HG03558 (cell line): ENCODE data around the gene ZNF511.
"Not testable (repeated sequence)": the region's sequence is repeated elsewhere in the genome, so short reads cannot be mapped to it uniquely, and the experiment has no call there.

Source experiments
- ATAC-seq: cut with Tn5 transposase; IDR thresholded peaks from one replicate; pipeline ENCODE4 v1.9.1; 2021; ENCODE audit warnings: moderate number of reproducible peaks; ENCODE audit not compliant: unreplicated experiment; ENCODE audit errors: extremely low read depth

Gene ZNF511

DNA sequence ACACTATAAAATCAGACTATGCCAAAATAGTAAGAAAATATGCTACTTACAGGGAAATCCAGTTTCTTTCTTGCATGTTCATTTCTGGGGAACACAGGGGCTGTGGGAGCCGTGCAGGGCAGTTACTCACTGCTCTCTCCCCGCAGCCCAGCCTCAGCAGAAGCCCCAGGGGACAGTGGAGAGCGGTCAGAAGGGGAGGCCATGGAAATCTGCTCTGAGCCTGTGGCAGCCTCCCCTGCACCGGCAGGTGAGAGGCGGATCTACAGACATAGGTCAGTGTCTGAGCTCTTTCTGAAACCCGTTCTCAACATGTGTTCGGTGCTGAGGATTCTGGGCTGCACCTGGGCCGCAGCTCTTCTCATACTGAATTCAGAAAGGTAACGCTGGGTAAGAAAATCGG lies 2.9 kb downstream of the ZNF511 start:
- ATAC-seq, result no peak

DNA sequence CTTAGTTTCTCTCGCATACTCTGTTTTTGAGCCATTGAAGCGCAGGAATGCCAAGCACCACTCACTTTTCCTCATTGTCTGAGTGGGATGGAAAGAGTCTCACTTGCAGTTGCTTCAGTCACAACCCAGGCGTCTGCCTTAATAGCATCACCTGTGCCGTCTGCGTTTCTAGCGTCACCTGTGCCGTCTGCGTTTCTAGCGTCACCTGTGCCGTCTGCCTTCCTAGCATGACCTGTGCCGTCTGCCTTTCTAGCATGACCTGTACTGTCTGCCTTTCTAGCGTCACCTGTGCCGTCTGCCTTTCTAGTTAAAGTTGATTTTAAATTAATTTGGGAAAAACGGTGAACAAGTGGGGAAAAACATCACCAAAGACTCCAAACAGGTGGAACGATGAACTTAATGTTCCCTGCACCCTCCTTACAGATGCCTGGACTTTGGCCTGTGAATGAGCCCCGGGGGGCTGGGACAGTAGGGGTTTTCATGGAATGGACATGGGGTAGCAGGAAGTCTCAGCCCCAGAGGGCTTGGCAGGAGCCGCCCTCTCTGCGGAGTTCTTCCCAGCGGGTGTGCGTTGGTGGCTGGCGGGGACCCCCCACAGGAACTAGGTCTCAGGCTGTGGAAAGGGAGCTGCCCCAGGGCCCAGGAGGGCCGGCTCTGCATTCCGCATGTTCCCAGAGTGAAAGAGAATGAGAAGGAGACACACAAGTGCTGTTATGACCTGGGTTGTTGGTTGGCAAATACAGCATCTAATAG lies 3.5 kb downstream of the ZNF511 start:
- no peak for ATAC-seq

DNA sequence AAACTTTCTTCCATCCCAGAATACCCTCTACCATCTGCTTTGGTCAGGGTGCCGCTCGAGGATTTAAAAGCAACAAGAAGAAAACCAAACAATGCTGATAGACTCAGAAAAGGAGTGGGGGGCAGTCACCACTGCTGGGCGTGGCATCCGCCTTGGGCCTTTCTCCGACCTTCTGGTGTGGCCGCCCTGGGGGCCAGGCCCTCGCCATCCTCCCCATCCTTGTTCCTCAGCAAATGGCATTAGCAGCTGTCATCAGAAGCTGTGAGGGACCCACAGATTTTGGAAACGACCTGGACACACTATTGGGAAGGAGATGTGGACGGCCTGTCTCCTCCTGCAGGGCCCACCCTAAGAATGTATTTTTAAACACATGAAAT lies 4.0 kb downstream of the ZNF511 start:
- ATAC-seq, result no peak

DNA sequence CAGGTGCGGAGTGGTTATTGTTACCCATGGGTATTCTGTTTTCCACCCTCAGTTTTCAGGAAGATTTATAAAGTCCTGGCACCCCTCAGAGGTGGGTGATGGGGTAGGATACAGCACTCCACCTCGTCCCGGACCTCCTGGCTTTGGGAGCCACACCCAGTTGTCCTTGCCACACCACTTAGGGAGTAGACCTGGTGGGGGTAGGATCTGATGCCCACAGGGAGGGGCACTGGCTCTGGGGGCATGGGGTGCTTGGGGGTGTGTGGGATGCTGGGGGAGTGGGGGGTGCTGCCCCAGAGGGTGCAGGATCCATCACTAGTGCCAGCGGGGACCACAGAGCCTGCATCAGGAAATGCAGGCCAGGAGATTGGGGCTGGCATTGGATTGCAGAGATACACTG lies 4.5 kb downstream of the ZNF511 start:
- no peak for ATAC-seq

DNA sequence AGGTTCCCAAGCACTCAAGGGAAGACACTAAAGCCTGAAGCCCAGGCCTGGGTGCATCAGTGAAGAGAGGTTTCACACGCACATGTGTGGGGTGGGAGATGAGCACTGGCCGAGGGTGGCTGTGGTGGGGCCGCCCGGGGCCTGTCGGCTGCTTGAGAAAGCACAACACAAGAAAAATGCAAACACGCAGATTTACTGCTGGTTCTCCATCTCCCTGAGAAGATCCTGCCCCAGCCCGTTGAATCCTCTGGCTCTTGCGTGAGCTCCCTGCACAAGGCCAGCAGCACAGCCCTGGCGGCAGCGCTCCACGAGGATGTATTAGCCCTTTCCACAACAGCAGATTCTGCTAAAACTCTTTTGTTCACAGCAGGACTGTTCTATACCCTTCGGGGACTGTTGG lies 6.2 kb downstream of the ZNF511 start:
- ATAC-seq, result no peak

DNA sequence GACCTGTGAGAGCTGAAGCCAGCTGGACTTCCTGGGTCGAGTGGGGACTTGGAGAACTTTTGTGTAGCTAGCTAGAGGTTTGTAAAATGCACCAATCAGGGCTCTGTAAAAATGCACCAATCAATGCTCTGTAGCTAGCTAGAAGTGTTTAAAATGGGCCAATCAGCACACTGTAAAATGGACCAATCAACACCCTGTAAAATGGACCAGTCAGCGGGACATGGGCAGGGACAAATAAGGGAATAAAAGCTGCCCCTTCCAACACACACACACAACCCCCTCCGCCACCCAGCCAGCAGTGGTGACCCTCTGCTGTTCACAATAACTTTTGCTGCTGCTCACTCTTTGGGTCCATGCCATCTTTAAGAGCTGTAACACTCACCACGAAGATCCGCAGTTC lies 7.1 kb downstream of the ZNF511 start:
- ATAC-seq, result no peak

DNA sequence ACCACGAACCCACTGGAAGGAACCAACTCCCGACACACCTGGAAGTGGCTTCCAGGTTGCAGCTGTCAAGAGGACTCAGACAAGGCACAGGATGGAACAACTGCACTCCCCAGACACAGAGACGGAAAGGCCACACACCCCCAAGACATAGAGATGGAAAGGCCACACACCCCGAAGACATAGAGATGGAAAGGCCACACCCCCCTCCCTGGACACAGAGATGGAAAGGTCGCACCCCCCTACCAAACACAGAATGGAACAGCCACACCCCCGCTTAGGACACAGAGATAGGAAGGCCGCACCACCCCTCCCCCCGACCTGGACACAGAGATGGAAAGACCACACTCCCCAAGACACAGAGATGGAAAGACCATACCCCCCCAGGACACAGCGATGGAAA lies 7.6 kb downstream of the ZNF511 start:
- no peak for ATAC-seq

DNA sequence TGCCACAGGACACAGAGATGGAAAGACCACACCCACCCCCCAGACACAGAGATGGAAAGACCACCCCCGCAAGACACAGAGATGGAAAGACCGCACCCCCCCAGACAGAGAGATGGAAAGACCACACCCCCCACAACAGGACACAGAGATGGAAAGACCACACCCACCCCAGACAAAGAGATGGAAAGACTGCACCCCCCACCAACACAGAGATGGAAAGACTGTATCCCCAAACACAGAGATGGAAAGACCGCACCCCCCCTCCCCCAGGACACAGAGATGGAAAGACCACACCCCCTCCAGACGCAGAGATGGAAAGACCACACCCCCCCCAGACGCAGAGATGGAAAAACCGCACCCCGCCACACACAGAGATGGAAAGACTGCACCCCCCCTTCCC lies 8.0 kb downstream of the ZNF511 start:
- no peak for ATAC-seq

DNA sequence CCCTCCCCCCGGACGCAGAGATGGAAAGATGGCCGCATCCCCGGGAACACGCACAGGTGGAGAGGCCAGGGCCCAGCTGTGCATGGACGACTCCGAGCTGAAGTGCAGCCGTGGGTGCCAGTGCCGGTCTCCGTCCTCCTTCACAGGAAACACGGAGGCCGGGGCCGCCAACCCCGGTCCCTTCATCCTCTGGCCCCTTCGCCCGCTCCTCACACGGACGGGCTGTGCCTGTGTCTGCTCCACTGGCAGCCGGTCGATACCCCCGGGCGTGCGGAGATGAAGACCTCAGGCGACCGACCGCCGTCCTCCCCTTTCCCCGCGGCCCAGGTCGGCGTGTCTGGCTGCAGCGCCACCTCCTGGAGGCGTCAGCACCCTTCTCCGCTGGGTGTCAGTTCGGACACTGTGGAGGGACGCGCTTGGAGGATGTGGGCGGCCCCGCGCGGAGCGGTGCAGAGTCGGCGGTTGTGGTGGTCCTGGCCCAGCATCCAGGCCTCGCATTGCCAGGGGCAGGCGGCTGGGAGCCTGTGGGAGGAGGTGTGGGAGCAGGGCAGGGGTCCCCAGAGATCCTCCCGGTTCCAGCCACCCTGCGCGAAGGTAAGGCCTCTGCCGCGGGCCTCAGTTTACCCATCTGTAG lies 9.9 kb downstream of the ZNF511 start:
- ATAC-seq, result no peak

DNA sequence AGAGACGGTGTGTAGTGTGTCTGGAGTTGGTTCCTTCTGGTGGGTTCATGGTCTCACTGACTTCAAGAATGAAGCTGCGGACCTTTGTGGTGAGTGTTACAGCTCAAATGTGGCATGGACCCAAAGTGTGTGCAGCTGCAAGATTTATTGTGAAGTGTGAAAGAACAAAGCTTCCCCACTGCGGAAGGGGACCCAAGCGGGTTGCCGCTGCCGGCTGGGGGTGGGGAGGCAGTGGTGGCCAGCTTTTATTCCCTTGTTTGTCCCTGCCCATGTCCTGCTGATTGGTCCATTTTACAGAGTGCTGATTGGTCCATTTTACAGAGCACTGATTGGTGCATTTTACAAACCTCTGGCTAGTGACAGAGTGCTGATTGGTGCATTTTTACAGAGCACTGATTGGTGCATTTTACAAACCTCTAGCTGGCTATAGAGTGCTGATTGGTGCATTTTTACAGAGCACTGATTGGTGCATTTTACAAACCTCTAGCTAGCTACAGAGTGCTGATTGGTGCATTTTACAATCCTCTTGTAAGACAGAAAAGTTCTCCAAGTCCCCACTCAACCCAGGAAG lies 12.2 kb downstream of the ZNF511 start:
- not testable (repeated sequence) for ATAC-seq

DNA sequence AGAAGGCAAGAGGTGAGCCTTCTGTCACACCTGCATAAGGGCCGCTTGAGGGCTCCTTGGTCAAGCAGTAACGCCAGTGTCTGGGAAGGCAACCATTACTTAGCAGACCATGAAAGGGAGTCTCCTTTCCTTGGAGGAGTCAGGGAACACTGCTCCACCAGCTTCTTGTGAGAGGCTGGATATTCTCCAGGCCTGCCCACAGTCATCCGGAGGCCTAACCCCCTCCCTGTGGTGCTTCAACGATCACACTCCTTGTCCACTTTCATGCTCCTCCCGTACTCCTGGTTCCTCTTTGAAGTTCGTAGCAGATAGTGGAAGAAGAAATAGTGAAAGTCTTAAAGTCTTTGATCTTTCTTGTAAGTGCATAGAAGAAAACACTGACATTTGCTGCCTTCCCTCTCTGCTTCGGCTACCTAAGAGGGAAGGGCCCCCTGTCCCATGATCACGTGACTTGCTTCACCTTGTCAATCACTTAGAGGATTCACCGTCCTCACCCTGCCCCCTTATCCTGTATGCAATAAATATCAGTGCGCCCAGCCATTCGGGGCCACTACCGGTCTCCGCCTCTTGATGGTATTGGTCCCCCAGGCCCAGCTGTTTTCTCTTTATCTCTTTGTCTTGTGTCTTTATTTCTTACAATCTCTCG lies 13.5 kb downstream of the ZNF511 start:
- ATAC-seq, result not testable (repeated sequence)

DNA sequence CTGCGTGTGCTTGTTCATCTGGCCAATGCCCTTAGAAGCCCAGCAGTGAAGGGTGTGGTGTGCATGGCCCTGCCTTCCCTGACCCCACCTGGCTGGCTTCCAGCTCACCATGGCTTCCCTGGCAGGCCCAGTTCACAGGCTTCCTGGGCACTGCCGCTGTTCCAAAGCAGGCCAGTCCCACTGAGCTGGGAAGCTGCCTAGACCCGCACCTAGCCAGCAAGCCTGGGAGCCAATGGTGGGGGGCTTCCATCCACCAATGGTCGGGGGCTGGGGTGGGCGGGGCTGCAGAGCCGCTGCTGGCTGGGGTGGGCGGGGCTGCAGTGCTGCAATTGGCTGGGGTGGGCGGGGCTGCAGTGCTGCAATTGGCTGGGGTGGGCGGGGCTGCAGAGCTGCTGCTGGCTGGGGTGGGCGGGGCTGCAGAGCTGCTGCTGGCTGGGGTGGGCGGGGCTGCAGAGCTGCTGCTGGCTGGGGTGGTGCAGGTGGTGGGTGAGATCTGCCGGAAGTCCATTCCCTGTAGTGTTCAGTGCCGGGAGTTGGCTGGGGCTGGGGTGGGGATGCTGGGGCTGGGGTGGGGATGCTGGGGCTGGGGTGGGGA lies 15.6 kb downstream of the ZNF511 start:
- ATAC-seq, result no peak

DNA sequence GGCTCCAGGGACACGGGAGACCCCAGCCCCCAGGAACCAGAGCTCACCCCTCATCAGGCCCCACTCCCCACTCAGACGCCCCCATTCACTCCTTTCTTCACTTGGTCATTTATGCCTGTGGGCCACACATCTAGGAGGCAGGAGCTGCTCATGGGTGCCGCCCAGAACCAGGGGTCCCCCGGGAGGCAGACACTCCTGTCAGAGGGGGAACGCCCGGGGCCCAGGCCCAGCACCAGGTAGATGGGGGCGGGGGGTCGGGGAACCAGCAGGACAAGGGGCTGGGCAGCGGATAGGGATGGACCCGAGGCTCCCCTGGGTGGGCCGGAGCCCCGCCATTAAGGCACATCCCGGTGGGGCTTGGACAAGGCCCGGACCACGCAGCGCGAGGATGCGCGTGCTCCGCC lies 16.1 kb downstream of the ZNF511 start:
- ATAC-seq, result no peak

DNA sequence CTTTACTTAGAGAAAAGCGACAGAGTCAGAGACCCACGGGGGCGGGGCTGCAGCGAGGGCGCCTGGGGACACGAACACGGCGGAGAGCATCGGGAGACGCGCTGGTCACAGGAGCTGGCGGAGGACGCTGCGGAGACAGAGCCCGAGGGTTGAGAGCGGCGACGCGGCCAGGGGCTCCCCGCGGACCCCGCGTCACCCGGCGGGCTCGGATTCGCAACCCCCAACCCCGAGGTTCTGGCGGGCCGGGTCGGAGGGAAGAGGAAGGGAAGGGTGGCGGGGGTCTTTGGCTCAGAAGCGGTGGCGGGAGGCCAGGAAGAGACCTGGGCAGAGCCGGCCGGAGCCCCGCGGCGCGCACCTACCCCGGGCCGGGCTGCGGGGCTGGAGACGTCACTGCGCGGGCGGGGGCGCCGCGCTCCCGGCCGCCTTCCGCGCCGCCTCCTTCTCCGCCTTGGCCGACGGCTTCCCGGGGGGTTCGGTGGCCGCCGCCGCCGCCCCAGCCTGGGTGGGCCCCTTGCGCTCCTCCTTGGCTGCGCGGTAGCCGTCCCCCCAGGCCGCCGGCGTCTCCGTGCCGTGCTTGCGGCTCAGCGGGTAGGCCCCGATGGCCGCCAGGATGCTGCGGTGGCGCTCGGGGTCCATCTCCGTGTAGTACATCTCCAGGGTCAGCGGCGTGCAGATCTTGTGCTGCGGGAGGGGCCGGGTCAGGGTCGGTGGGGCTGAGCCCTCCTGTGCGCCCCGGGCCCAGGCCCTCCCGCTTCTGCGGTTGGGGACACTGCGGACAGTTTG lies 16.9 kb downstream of the ZNF511 start:
- ATAC-seq, result no peak

DNA sequence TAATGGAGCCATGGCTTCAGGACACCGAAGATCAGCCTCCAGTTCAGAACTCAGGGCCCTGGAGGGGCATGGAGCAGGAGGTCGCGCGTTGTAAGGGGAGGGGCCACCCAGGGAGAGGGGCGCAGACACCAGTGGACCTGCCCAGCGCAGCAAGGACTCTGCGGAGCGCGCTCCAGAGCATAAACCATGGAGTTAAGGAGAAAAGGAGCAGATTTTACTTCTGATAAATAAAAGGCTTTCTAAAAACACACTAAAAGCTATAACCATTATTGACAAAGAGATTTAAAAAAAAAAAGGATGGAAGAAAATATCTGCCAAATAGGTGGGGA lies 17.5 kb downstream of the ZNF511 start:
- ATAC-seq, result no peak

DNA sequence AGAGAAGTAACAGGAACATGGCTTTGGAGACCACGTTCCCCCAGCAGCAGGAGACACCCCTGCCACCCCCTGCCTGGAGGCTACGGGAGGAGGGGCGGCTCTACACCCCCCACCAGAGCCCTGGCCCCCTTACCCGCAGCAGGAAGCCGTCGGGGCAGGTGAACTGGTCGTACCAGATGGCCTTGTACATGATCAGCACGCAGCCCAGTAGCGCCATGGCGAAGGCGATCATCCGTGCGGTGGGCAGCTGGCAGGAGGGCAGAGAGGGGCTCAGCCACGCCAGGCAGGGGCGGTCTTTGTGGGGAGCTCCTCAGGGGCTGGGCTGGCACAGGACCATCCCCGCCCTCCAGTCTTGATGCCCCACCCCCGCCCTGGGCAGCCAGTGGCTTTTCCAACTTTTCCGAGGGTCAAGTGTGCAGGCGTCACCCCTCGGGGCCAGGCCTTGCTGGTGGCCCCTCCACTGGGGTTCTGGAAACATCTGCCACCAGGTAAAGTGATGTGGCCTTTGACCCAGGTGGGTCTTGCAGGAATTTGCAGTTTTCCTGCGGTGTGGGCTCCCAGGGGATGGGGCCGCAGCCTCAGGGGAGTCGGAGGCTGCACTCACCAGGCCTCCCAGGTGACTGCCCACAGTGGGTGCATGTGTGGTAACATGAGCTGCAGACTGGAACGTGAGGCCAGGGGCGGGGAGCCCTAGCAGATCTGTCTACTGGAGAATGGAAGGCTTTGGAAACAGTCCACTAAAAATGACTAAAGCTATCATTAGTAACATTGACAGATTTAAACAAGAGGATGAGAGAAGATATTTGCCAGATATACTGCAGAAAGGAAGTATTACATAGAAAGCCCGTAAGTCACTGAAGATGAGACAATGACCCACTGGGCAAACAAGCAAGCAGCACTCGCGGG lies 18.3 kb downstream of the ZNF511 start:
- ATAC-seq, result no peak

DNA sequence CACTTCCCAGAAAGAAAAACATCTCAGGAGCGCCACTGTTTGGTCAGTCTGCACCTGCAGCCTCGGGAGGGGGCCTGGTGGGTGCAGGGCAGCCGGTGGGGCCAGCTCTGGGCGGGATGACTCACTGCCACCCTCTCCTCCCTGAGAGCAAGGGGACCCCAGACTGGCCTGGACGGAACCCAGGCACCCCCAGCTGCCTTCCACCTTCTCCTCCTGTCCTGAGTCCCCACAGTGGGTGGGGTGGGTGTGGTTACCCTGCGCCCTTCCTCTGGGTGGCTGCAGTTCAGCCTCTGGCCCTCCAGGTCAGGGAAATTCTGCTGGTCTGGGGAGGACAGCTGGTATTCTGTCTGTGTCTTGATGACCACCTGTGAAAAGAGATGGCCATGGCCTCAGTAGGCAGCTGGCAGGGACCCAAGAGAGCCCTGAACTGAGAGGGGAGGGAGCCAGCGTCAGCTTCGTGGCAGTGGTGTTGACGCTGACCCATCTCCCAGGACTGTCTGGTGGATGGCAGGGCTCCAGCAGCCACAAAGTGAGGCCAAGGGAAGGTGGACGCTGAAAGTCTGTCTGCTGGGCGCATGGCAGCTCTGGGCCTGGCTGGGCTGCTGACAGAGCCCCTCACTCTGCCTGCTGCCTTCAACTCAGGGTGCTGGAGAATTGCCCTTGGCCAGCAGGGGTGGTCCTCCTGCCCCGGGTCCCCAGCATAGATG lies 19.1 kb downstream of the ZNF511 start:
- no peak for ATAC-seq

DNA sequence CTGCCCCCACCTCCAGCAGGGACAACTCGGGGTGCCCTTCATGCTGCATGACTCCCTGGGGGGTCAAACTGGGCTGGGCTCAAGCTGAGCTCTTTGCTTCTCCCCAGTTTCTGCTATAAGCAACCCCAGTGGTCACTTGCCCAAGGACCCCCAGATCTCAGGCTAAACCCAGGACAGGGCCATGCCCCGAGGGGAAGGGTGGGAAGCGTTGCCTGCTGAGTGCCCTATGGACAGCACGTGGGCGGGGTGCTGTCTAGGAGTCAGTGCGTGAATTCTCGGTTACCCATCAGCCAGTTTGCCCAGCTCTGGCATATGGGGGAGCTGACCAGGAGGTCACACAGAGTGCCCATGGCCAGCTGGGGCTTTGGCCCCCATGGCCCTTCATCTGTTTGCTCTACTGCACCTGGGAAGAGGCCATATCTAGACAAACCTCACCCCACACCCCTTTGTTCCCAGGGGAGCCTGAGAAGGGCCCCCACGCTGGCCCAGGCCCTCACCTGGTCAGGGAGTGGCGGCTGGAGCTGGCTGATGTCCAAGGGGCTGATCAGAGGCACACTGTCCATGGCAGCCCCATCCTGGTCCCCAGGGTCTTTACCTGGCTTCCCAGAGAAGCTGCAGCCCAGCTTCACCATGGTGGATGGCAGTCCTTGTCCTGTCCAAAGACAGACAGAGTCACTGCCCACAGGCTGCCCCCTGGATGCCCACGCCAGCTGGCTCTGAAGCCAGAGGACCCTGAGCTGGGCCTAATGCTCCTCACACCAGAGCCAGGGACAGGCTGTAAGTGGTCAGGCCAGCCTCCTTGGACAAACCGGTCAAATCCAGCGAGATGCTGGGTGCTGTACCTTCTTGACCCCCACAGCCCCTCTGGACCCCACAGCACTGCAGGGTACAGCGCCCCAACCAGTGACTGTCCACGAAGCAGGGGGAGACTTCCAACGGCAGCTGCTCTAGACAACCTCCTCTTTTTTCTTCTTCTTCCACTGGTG lies 19.9 kb downstream of the ZNF511 start:
- ATAC-seq, result no peak
